Neural crest cell (in vitro differentiated cells): ENCODE data around the gene DCDC2C. TPM values are rescaled to one million over a fixed set of nuclear protein-coding genes. Genes with fewer than 3 reads are reported as not detected.
A peak's percentile ranks its signal among the peaks of the same experiment; 100 is the strongest.

Experiments used
- DNase-seq: peaks from one replicate; pipeline ENCODE4 v3.0.0; 2021; ENCODE audit warnings: low read depth, mixed read lengths, low spot score
- H3K27ac Mint-ChIP-seq: one replicate; pipeline ENCODE4 v1.8.0; 2021; ENCODE audit warnings: mild to moderate bottlenecking, mixed read lengths; ENCODE audit not compliant: unreplicated experiment
- H3K27me3 Mint-ChIP-seq: 2 replicates; pipeline ENCODE4 v1.8.0; 2021; ENCODE audit warnings: low read depth, mild to moderate bottlenecking, mixed read lengths
- H3K36me3 Mint-ChIP-seq: 2 replicates; pipeline ENCODE4 v1.8.0; 2021; ENCODE audit warnings: low read depth, mild to moderate bottlenecking, mixed read lengths
- H3K4me1 Mint-ChIP-seq: 2 replicates; pipeline ENCODE4 v1.8.0; 2021; ENCODE audit warnings: mixed read lengths
- H3K4me3 Mint-ChIP-seq: one replicate; pipeline ENCODE4 v1.8.0; 2021; ENCODE audit warnings: mild to moderate bottlenecking, mixed read lengths
- H3K9me3 Mint-ChIP-seq: 2 replicates; pipeline ENCODE4 v1.8.0; 2021; ENCODE audit warnings: mixed read lengths
- total RNA-seq: library from RNA; stranded (reverse); gene quantifications from 2 replicates; pipeline ENCODE4 v1.2.1, GENCODE V29; 2021
- TF ChIP-seq, protein P1 (sequence below): fragments of 200-600 bp; sonication (generic); conservative IDR thresholded peaks from 2 replicates; pipeline ENCODE4 v1.5.0; 2021; ENCODE audit warnings: antibody characterized with exemption, mild to moderate bottlenecking

The DCDC2C gene
- total RNA-seq, 1 donor from 2014 or later: not detected

- TF ChIP-seq, protein P1, sequence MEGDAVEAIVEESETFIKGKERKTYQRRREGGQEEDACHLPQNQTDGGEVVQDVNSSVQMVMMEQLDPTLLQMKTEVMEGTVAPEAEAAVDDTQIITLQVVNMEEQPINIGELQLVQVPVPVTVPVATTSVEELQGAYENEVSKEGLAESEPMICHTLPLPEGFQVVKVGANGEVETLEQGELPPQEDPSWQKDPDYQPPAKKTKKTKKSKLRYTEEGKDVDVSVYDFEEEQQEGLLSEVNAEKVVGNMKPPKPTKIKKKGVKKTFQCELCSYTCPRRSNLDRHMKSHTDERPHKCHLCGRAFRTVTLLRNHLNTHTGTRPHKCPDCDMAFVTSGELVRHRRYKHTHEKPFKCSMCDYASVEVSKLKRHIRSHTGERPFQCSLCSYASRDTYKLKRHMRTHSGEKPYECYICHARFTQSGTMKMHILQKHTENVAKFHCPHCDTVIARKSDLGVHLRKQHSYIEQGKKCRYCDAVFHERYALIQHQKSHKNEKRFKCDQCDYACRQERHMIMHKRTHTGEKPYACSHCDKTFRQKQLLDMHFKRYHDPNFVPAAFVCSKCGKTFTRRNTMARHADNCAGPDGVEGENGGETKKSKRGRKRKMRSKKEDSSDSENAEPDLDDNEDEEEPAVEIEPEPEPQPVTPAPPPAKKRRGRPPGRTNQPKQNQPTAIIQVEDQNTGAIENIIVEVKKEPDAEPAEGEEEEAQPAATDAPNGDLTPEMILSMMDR: no peak
- no peaks in the 10 kb centered on the region for H3K27me3 Mint-ChIP-seq
Measured at GRCh38 chr2:3718679-3719078, 15.3 kb downstream of the DCDC2C start.

GRCh38 chr2:3725002-3725401 lies 21.6 kb downstream of the DCDC2C start:
- H3K27ac Mint-ChIP-seq: no peak overlapping the region
- peaks cover 3% of the 10 kb centered on the region for H3K36me3 Mint-ChIP-seq
- no peak overlapping the region for H3K4me3 Mint-ChIP-seq
- peaks cover 13% of the 10 kb centered on the region for H3K4me1 Mint-ChIP-seq
- H3K27me3 Mint-ChIP-seq: peaks cover 7% of the 10 kb centered on the region
- peaks cover 18% of the 10 kb centered on the region for H3K9me3 Mint-ChIP-seq
- DNase-seq: no peak
- TF ChIP-seq, protein P1: no peak

More at GRCh38 chr2:3718679-3719078, 15.3 kb downstream of the DCDC2C start:
- Mint-ChIP-seq H3K36me3 (peaks cover 3% of the 10 kb centered on the region), H3K4me3 (no peak overlapping the region), H3K9me3 (peaks cover 18% of the 10 kb centered on the region), H3K4me1 (no peaks in the 10 kb centered on the region), H3K27ac (no peak overlapping the region)
- DNase-seq: no peak

GRCh38 chr2:3725458-3726250 lies 22.3 kb downstream of the DCDC2C start:
- no peak for DNase-seq
- TF ChIP-seq, protein P1: no peak
- Mint-ChIP-seq H3K27me3 (peaks cover 7% of the 10 kb centered on the region), H3K9me3 (peaks cover 12% of the 10 kb centered on the region), H3K4me3 (no peak overlapping the region), H3K36me3 (no peaks in the 10 kb centered on the region), H3K27ac (no peak overlapping the region), H3K4me1 (peaks cover 13% of the 10 kb centered on the region)

- no peaks in the 10 kb centered on the region for H3K36me3 Mint-ChIP-seq
- peaks cover 6% of the 10 kb centered on the region for H3K9me3 Mint-ChIP-seq
- no peak overlapping the region for H3K27ac Mint-ChIP-seq
- H3K27me3 Mint-ChIP-seq: peaks cover 7% of the 10 kb centered on the region
- TF ChIP-seq, protein P1: no peak
- DNase-seq: no peak
- no peak overlapping the region for H3K4me3 Mint-ChIP-seq
- H3K4me1 Mint-ChIP-seq: peaks cover 13% of the 10 kb centered on the region
Measured at GRCh38 chr2:3726511-3726910, 23.1 kb downstream of the DCDC2C start.

DNA sequence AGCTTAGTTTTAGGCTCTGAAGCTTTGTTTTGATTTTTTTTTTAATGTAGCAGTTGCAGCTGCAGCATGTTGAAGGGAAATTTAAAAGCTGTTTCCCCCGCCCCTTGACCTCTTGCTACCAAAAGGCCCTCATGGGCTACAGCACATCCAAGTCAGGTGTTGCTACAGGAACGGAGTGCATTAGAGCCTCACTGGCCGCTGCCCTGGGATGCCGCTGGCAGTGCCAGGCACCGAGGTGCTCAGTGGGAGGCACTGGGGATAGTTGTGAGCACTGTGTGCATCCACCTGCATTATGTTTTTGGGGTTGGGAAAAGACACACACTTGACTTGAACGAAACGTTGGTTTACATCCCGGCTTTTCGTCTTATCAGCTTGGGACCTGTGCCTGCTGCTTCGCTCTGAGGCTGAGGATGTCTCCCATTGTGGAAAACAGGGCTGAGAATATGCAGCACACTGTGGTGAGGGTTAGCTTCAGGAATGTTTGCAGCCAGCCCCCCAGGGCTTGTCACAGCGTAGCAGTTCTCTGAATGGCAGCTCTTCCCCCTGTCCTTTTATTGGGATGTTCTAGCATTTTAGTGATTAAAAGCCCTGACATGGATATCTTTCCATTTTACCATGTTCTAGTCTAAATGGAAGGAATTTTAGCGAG lies 24.1 kb downstream of the DCDC2C start:
- TF ChIP-seq, protein P1: no peak
- DNase-seq: no peak
- Mint-ChIP-seq H3K4me1 (peaks cover 13% of the 10 kb centered on the region), H3K4me3 (peak overlapping the region; percentile 57), H3K36me3 (no peaks in the 10 kb centered on the region), H3K27ac (no peak overlapping the region), H3K27me3 (peaks cover 7% of the 10 kb centered on the region), H3K9me3 (peaks cover under 1% of the 10 kb centered on the region)
